ENCODE results near the gene PAM. TPM values are rescaled to one million over a fixed set of nuclear protein-coding genes. Genes with fewer than 3 reads are reported as not detected.

The PAM gene
- total RNA-seq, 1 experiment from 2014 or later = 91.3 TPM

DNA sequence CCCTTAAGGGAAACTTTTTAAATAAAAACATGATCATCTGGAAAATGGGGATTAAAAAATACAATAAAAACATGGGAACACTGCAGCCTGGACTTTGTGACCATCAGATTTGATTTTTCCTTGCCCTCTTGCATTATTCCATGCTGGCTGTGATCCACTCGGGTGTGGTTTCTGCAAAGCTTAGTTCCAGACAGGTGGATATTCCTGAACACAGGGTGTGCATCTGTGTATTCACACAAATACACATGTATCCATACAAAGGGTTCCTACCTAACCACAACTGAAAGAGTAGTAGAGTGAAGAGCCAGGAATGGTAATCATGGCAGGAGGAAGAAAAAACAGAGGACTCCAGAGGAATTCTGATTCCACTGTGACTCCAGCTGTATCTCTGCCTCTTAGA is 178.2 kb downstream of the PAM start:
- no peak for DNase-seq (ENCODE audit: low read depth)
- in situ Hi-C loops (cut with HindIII; ENCODE audit: low pct_unique_long_range_greater_than_20kb, low sequenced_read_pairs) = no loop called here

DNA sequence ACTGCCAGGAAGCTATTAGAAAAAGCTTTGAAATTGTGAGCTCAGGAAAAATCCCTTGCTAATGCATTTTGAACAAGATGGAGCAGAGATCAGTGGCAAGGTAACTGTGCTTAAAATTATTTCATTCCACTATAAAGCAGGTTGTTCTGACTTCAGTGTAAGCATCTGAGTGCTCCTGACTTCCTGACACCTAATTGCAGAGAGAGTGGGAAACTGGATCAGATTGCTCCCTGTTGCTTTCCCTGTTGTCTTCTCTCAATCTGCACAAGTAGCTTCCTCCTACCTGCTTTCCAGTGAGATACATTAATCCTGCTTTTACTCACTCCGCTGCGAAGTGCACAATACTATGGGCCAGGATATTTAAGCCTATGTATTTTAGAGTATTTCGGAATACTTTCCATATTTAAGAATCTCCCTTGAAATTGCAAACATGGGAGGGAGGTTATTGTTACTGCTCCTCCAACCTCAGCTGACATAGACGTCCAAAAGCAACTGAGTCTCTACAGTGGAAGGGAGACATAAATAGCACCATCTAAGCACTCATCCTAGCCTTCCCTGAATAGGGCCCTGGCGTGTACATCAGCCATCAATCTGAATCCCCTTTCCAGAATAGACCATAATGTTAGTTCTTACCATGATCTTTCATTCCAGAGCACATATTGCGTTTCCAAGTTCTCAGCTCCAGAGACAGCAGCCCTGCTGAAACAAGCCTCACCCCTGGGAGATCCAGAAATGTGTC is 178.8 kb downstream of the PAM start:
- in situ Hi-C loops (cut with HindIII; ENCODE audit: low pct_unique_long_range_greater_than_20kb, low sequenced_read_pairs) = no loop called here
- no peak for DNase-seq (ENCODE audit: low read depth)

DNA sequence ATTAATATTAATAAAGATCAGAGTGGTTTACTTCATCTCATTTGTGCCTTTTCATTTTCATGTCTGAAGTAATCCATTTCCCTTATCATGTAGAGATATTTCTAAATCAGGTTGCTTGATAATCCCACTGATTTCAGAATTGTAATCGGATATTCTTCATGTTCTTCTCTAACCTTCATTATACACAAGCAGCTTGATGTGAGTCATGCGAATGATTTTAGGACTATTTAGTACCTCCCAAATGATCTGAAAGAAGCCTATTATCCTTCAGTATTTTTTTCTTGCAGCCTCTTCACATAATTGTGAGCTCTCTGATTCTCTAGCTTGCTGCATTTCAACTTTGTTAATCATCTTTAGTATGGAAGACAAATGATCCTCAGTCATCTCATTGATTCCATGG is 182.8 kb downstream of the PAM start:
- no peak for DNase-seq (ENCODE audit: low read depth)
- in situ Hi-C loops (cut with HindIII; ENCODE audit: low pct_unique_long_range_greater_than_20kb, low sequenced_read_pairs) = no loop called here

DNA sequence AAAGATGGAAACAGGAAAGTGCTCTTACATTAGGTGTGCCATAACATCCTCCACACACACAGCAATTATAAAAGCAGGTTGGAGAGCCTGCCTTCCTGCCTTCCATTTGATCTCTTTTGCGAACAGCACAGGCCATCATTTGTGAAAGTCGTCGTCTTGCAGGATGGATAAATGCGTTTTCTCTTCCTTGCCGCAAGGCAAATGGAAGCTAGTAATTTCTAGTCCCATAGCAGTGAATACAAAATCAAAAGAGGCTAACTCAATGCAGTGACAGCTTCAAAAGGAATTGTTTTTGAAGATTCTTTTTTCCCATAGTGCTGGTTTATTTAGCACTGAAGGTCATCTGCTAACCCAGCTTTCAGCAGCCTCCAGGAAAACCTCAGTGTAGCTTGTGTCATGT is 186.0 kb downstream of the PAM start:
- no peak for DNase-seq (ENCODE audit: low read depth)
- in situ Hi-C loops (cut with HindIII; ENCODE audit: low pct_unique_long_range_greater_than_20kb, low sequenced_read_pairs) = no loop called here

GRCh38 chr5:102946414-102946813 is 191.3 kb downstream of the PAM start:
- in situ Hi-C loops (cut with HindIII; ENCODE audit: low pct_unique_long_range_greater_than_20kb, low sequenced_read_pairs) = no loop called here
- no peak for DNase-seq (ENCODE audit: low read depth)

DNA sequence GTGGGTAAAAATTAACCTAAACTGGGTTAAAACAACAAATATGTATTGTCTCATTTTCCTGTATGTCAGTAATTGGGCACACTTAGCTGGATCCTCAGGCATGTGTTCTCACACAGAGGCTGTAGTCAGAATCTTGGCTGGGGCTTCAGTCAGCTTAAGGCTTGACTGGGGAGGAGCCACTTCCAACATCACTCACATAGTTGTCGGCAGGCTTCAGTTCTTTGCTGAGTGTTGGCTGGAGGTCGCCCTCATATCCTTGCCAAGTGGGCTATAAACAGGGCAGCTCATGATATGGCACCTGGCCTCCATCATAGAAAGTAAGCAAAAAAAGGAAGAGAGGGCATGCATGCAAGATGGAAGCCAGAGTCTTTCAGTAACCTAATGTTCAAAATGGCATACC is 191.9 kb downstream of the PAM start:
- no peak for DNase-seq (ENCODE audit: low read depth)
- in situ Hi-C loops (cut with HindIII; ENCODE audit: low pct_unique_long_range_greater_than_20kb, low sequenced_read_pairs) = no loop called here

- in situ Hi-C loops (cut with HindIII; ENCODE audit: low pct_unique_long_range_greater_than_20kb, low sequenced_read_pairs) = no loop called here
- no peak for DNase-seq (ENCODE audit: low read depth)
Measured at GRCh38 chr5:102955488-102955887, 200.4 kb downstream of the PAM start.

GRCh38 chr5:102956599-102956998 is 201.5 kb downstream of the PAM start:
- DNase-seq (ENCODE audit: low read depth) = no peak
- in situ Hi-C loops (cut with HindIII; ENCODE audit: low pct_unique_long_range_greater_than_20kb, low sequenced_read_pairs) = no loop called here

DNA sequence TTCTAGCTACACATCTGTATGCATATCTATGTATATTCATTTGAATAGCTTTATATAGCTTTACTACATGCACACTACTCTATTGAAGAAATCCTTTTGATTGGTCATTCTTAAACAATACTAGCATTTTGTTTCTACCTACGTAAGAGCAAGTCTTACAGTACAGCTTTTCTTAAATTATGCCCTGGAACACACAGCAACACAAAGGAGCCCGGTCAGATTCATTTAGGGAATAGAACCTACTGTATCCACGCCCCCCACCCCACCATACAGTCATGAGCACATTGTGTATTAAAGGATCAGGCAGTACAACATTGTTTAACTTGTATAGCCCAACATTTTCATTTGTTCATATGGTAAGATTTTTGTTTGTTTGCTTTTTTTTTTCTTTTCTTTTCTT is 202.0 kb downstream of the PAM start:
- no peak for DNase-seq (ENCODE audit: low read depth)
- in situ Hi-C loops (cut with HindIII; ENCODE audit: low pct_unique_long_range_greater_than_20kb, low sequenced_read_pairs) = no loop called here

- DNase-seq (ENCODE audit: low read depth) = peak; percentile 53
- in situ Hi-C loops (cut with HindIII; ENCODE audit: low pct_unique_long_range_greater_than_20kb, low sequenced_read_pairs) = no loop called here
Measured at GRCh38 chr5:102958481-102959011, 203.4 kb downstream of the PAM start.

- DNase-seq (ENCODE audit: low read depth) = peak; percentile 62
- in situ Hi-C loops (cut with HindIII; ENCODE audit: low pct_unique_long_range_greater_than_20kb, low sequenced_read_pairs) = no loop called here
Measured at GRCh38 chr5:102959055-102959454, 203.9 kb downstream of the PAM start.

GRCh38 chr5:102961671-102962070 is 206.6 kb downstream of the PAM start:
- in situ Hi-C loops (cut with HindIII; ENCODE audit: low pct_unique_long_range_greater_than_20kb, low sequenced_read_pairs) = no loop called here
- DNase-seq (ENCODE audit: low read depth) = no peak

DNA sequence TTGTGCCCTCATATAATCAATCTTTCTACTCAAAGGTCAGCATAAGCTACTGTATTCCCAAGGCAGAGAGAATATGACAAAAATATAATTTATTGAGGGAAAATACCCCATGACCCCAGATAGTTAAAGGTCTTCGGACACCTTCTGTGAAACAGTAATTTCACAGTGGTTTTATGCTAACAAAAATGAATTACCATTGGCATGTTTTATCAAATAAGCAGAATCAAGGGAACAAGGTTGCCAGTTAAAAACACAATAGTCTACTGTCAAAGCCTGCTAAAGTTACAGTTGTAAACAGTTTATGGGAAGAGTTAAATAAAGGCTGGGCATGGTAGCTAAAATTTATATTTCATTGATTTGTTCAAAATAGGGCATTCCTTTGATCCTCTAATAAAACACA is 210.5 kb downstream of the PAM start:
- DNase-seq (ENCODE audit: low read depth) = no peak
- in situ Hi-C loops (cut with HindIII; ENCODE audit: low pct_unique_long_range_greater_than_20kb, low sequenced_read_pairs) = no loop called here

GRCh38 chr5:102969641-102970040 is 214.5 kb downstream of the PAM start:
- in situ Hi-C loops (cut with HindIII; ENCODE audit: low pct_unique_long_range_greater_than_20kb, low sequenced_read_pairs) = no loop called here
- no peak for DNase-seq (ENCODE audit: low read depth)

GRCh38 chr5:102971676-102972293 is 216.7 kb downstream of the PAM start:
- in situ Hi-C loops (cut with HindIII; ENCODE audit: low pct_unique_long_range_greater_than_20kb, low sequenced_read_pairs) = no loop called here
- DNase-seq (ENCODE audit: low read depth) = peak; percentile 14

- in situ Hi-C loops (cut with HindIII; ENCODE audit: low pct_unique_long_range_greater_than_20kb, low sequenced_read_pairs) = no loop called here
- DNase-seq (ENCODE audit: low read depth) = no peak
Measured at GRCh38 chr5:102974177-102974576, 219.1 kb downstream of the PAM start.

GRCh38 chr5:102975045-102975444 is 219.9 kb downstream of the PAM start:
- in situ Hi-C loops (cut with HindIII; ENCODE audit: low pct_unique_long_range_greater_than_20kb, low sequenced_read_pairs) = no loop called here
- no peak for DNase-seq (ENCODE audit: low read depth)

- DNase-seq (ENCODE audit: low read depth) = no peak
- in situ Hi-C loops (cut with HindIII; ENCODE audit: low pct_unique_long_range_greater_than_20kb, low sequenced_read_pairs) = no loop called here
Measured at GRCh38 chr5:102975457-102976182, 220.5 kb downstream of the PAM start.

- in situ Hi-C loops (cut with HindIII; ENCODE audit: low pct_unique_long_range_greater_than_20kb, low sequenced_read_pairs) = no loop called here
- DNase-seq (ENCODE audit: low read depth) = no peak
Measured at GRCh38 chr5:102981957-102982635, 227.0 kb downstream of the PAM start.

All from Caki2 (cell line).